Loucy (cell line): ENCODE measurements around the gene HSPA12A.
A peak's percentile ranks its signal among the peaks of the same experiment; 100 is the strongest.

Experiments
- H2AFZ ChIP-seq: fragments of 200-600 bp; sonication (generic); 2 replicates; pipeline ENCODE4 v1.6.0; 2016; ENCODE audit warnings: antibody characterized with exemption, mild to moderate bottlenecking, low read length, moderate library complexity
- H3F3A ChIP-seq: fragments of 200-600 bp; 2 replicates; pipeline ENCODE4 v1.6.0; 2016; ENCODE audit warnings: antibody characterized with exemption, low read depth, mild to moderate bottlenecking
- H3K27me3 ChIP-seq: fragments of 200-600 bp; sonication (generic); 2 replicates; pipeline ENCODE4 v1.6.1; 2014; ENCODE audit warnings: low read length, mild to moderate bottlenecking; ENCODE audit not compliant: insufficient read depth, poor library complexity, severe bottlenecking
- H3K36me3 ChIP-seq: fragments of 200-600 bp; sonication (generic); 2 replicates; pipeline ENCODE4 v1.6.1; 2016; ENCODE audit warnings: low read length; ENCODE audit not compliant: insufficient read depth
- H3K4me1 ChIP-seq: fragments of 200-600 bp; sonication (generic); 2 replicates; pipeline ENCODE4 v1.5.1; 2014; ENCODE audit warnings: low read length, mild to moderate bottlenecking; ENCODE audit not compliant: insufficient read depth, poor library complexity, severe bottlenecking
- H3K4me2 ChIP-seq: fragments of 200-600 bp; sonication (generic); 2 replicates; pipeline ENCODE4 v1.6.0; 2014; ENCODE audit warnings: antibody characterized with exemption, low read length, low read depth, mild to moderate bottlenecking; ENCODE audit not compliant: poor library complexity, severe bottlenecking
- H3K4me3 ChIP-seq: fragments of 200-600 bp; sonication (generic); 2 replicates; pipeline ENCODE4 v1.5.1; 2014; ENCODE audit warnings: low read length, mild to moderate bottlenecking, mixed read lengths; ENCODE audit not compliant: poor library complexity, severe bottlenecking
- H3K79me2 ChIP-seq: fragments of 200-600 bp; sonication (generic); 2 replicates; pipeline ENCODE4 v1.6.1; 2014; ENCODE audit warnings: low read length; ENCODE audit not compliant: insufficient read depth
- H3K9ac ChIP-seq: fragments of 200-600 bp; sonication (generic); 2 replicates; pipeline ENCODE4 v1.6.0; 2014; ENCODE audit warnings: mild to moderate bottlenecking, low read depth, low read length, moderate library complexity; ENCODE audit not compliant: poor library complexity, severe bottlenecking
- H3K9me2 ChIP-seq: fragments of 200-600 bp; sonication (generic); replicated peaks from 2 replicates; pipeline ENCODE4 v1.6.1; 2016; ENCODE audit warnings: low read depth, low read length, mixed read lengths
- H3K9me3 ChIP-seq: fragments of 200-600 bp; sonication (generic); 2 replicates; pipeline ENCODE4 v1.6.1; 2014; ENCODE audit warnings: mild to moderate bottlenecking, antibody characterized with exemption, low read length, low read depth; ENCODE audit not compliant: insufficient read depth
- H4K20me1 ChIP-seq: fragments of 200-600 bp; sonication (generic); 2 replicates; pipeline ENCODE4 v1.6.0; 2014; ENCODE audit warnings: antibody characterized with exemption, low read length, mild to moderate bottlenecking; ENCODE audit not compliant: insufficient read depth, poor library complexity, severe bottlenecking
- EZH2phosphoT487 ChIP-seq: fragments of 200-600 bp; IDR thresholded peaks from 2 replicates; pipeline ENCODE4 v1.6.1; 2018; ENCODE audit warnings: antibody characterized with exemption, mild to moderate bottlenecking, moderate library complexity, borderline replicate concordance
- TF ChIP-seq, protein P1 (sequence below): fragments of 200-600 bp; sonication (generic); conservative IDR thresholded peaks from 2 replicates; pipeline ENCODE4 v1.5.1; 2014; ENCODE audit warnings: mild to moderate bottlenecking, antibody characterized with exemption, low read length

HSPA12A gene

DNA sequence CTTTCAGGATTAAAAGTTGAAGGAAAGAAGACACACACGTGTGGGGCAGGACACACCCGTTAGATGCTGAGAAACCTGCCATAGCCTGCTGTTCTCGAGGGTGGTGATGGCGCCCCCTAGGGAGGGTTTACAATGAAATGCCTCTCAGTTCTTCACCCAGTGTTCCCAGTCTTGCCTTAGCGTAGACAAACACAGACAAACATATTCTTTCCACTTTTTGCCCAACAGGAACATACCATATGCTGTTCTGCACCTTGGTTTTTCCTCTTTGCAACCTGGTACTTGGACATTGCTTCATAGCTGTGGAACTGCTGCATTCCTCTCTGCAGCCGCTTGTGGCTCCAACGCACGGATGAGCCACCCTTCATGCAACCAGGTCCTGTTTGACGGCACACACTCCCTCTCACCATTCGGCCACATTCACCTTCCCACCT, 23.3 kb upstream of the HSPA12A start:
- Histone ChIP-seq H3K4me1 (peaks cover 15% of the 10 kb centered on the region), H3F3A (no peaks in the 10 kb centered on the region), H3K27me3 (no peaks in the 10 kb centered on the region), H2AFZ (no peak overlapping the region), H3K4me3 (no peak overlapping the region), H3K4me2 (no peak overlapping the region), H3K9ac (no peak overlapping the region), H3K9me3 (no peaks in the 10 kb centered on the region), H4K20me1 (no peaks in the 10 kb centered on the region), H3K36me3 (no peaks in the 10 kb centered on the region), H3K9me2 (no peaks in the 10 kb centered on the region), H3K79me2 (no peaks in the 10 kb centered on the region)
- no peak for TF ChIP-seq EZH2phosphoT487
- TF ChIP-seq, protein P1, sequence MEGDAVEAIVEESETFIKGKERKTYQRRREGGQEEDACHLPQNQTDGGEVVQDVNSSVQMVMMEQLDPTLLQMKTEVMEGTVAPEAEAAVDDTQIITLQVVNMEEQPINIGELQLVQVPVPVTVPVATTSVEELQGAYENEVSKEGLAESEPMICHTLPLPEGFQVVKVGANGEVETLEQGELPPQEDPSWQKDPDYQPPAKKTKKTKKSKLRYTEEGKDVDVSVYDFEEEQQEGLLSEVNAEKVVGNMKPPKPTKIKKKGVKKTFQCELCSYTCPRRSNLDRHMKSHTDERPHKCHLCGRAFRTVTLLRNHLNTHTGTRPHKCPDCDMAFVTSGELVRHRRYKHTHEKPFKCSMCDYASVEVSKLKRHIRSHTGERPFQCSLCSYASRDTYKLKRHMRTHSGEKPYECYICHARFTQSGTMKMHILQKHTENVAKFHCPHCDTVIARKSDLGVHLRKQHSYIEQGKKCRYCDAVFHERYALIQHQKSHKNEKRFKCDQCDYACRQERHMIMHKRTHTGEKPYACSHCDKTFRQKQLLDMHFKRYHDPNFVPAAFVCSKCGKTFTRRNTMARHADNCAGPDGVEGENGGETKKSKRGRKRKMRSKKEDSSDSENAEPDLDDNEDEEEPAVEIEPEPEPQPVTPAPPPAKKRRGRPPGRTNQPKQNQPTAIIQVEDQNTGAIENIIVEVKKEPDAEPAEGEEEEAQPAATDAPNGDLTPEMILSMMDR = peak; percentile 76

DNA sequence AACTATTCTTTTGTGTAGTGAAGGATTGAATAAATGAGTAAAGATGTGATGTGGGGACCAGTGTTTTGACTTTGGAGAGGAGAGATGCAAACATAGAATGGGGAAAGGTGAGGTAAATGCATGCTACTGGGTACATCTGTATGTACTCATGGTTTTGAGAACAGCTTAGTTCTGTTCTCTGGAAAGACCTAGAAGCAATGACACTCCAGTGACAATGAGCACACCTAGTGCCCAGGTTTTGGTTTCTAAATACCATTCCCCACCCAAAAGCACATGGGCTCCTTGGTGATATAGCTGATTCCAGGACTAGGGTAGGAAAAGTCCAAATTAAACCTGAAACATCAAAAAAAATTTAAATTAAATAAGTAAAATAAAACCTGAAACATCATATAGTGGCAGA, 22.6 kb upstream of the HSPA12A start:
- H3F3A ChIP-seq = no peaks in the 10 kb centered on the region
- no peak overlapping the region for H2AFZ ChIP-seq
- no peaks in the 10 kb centered on the region for H3K79me2 ChIP-seq
- H3K36me3 ChIP-seq = no peaks in the 10 kb centered on the region
- TF ChIP-seq EZH2phosphoT487 = no peak
- TF ChIP-seq, protein P1 = no peak
- no peak overlapping the region for H3K4me2 ChIP-seq
- no peaks in the 10 kb centered on the region for H3K9me2 ChIP-seq
- no peaks in the 10 kb centered on the region for H3K9me3 ChIP-seq
- H4K20me1 ChIP-seq = no peaks in the 10 kb centered on the region
- H3K4me1 ChIP-seq = peaks cover 11% of the 10 kb centered on the region
- no peak overlapping the region for H3K4me3 ChIP-seq
- H3K27me3 ChIP-seq = no peaks in the 10 kb centered on the region
- no peak overlapping the region for H3K9ac ChIP-seq

DNA sequence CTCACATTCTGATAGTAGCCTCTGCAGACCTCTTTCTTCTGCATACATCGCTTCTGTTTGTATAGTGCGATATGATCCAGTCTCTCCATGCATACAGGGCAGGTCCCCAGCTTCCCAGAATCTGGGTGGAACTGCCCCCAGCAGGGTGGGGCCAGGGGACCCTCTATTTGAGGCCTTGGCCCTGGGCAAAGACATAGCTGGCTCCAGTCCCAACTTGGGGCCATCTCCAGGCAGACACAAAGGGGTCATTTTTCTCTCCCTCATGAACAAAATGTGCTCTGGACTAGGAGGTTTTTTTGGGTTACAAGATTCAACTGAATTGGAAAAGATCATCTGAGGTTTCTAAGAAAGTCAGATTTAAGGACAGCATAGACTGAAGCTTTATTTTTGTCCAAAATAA, 21.1 kb upstream of the HSPA12A start:
- H3K9ac ChIP-seq = no peak overlapping the region
- no peaks in the 10 kb centered on the region for H3K9me2 ChIP-seq
- no peaks in the 10 kb centered on the region for H3F3A ChIP-seq
- H3K36me3 ChIP-seq = no peaks in the 10 kb centered on the region
- no peaks in the 10 kb centered on the region for H4K20me1 ChIP-seq
- H3K79me2 ChIP-seq = no peaks in the 10 kb centered on the region
- TF ChIP-seq EZH2phosphoT487 = no peak
- TF ChIP-seq, protein P1 = no peak
- H3K27me3 ChIP-seq = no peaks in the 10 kb centered on the region
- no peak overlapping the region for H3K4me3 ChIP-seq
- H3K9me3 ChIP-seq = no peaks in the 10 kb centered on the region
- no peak overlapping the region for H3K4me2 ChIP-seq
- H2AFZ ChIP-seq = no peak overlapping the region
- H3K4me1 ChIP-seq = no peaks in the 10 kb centered on the region
